ENCODE results near the gene PGM2. TPM values are rescaled to one million over a fixed set of nuclear protein-coding genes. Genes with fewer than 3 reads are reported as not detected.

The PGM2 gene
- total RNA-seq, 2 experiments from 2014 or later: 40.4 to 44.2 TPM

DNA sequence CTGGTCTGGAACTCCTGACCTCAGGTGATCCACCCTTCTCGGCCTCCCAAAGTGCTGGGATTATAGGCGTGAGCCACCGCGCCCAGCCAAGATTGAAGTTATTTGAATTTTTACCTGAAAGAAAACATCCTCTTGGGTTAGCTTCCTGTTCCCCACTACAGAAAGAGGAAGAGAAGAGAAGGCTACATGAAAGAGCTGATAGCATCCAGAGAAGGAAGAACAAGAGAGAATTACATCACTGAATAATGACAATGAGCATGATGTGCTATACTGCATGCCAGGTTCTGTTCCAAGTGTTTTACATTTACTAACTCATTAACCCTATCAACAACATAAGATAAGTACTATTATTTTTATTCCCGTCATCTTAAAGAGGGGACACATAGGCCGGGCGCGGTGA is 52.9 kb downstream of the PGM2 start:
- Mint-ChIP-seq H3K4me3 (no peak overlapping the region), H3K4me1 (peaks cover 3% of the 10 kb centered on the region), H3K27me3 (peaks cover 16% of the 10 kb centered on the region), H3K9me3 (no peaks in the 10 kb centered on the region), H3K27ac (no peak overlapping the region), H3K36me3 (ENCODE audit: low read depth) (no peaks in the 10 kb centered on the region)
- no peak for DNase-seq
- POLR2A ChIA-PET: no interaction called here
- CTCF ChIA-PET: interaction anchor here (1.7 kb wide), 1 partner anchor 10 kb away, joined by 5 read pairs; no protein-coding TSS in a partner anchor

DNA sequence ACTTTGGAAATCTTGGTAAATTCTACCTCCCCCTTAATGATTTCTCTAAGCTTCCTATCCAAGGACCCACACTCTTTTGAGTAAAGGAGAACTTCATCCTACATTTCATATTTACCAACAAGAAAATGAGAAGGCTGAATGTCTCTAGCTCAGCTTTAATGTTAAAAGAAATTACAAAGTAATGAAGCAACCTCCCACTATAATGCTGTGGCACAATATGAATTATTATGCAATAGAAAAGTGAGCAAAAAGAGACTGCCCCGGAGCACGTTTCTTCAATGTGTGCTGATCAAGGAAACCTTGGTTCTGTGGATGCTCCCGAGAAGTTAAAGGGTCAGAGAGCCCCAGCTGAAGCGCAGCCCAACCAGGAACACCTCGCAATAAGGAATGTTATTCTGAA is 55.3 kb downstream of the PGM2 start:
- no peak for DNase-seq
- no peaks in the 10 kb centered on the region for H3K36me3 Mint-ChIP-seq (ENCODE audit: low read depth)
- ChIA-PET CTCF (interaction anchor here (1.0 kb wide), 1 partner anchor 97 kb away, joined by 3 read pairs; no protein-coding TSS in a partner anchor), POLR2A (interaction anchor here (0.8 kb wide), 1 partner anchor 10 kb away, joined by 3 read pairs; no protein-coding TSS in a partner anchor)
- H3K27ac Mint-ChIP-seq: no peak overlapping the region
- H3K4me1 Mint-ChIP-seq: peaks cover 18% of the 10 kb centered on the region
- no peaks in the 10 kb centered on the region for H3K9me3 Mint-ChIP-seq
- peaks cover 22% of the 10 kb centered on the region for H3K27me3 Mint-ChIP-seq
- no peak overlapping the region for H3K4me3 Mint-ChIP-seq

DNA sequence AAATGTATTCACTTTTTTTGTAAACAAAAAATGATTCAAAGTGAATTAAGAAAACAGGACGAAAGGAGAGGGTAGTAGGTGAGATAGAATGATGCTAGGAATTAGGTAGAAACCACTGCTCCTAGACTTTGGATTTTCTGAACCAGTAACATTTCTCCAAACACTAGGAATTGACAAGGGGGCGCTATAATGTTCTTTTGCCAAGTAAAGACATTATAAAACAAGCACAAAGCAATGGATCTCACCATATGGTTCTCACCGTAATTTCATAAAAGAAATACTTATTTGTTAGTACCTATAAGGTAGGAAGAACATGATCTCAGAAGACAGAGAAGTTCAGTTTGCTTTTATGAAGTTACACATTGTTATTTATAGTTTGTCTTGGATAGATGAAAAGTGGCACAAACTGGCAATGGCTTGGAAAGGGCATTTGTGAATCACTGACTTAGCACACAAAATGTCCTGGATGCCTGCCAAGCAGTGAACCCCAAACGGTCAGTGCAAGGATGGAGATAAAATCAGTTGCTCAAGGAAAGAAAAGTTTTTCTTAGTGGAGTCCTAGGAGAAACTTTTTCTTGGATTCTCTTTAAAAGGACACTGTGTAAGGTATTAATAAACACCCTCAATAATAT is 56.3 kb downstream of the PGM2 start:
- ChIA-PET POLR2A (no interaction called here), CTCF (no interaction called here)
- Mint-ChIP-seq H3K9me3 (no peaks in the 10 kb centered on the region), H3K36me3 (ENCODE audit: low read depth) (no peaks in the 10 kb centered on the region), H3K4me1 (peaks cover 20% of the 10 kb centered on the region), H3K4me3 (no peak overlapping the region), H3K27me3 (peaks cover 22% of the 10 kb centered on the region), H3K27ac (no peak overlapping the region)
- DNase-seq: no peak

DNA sequence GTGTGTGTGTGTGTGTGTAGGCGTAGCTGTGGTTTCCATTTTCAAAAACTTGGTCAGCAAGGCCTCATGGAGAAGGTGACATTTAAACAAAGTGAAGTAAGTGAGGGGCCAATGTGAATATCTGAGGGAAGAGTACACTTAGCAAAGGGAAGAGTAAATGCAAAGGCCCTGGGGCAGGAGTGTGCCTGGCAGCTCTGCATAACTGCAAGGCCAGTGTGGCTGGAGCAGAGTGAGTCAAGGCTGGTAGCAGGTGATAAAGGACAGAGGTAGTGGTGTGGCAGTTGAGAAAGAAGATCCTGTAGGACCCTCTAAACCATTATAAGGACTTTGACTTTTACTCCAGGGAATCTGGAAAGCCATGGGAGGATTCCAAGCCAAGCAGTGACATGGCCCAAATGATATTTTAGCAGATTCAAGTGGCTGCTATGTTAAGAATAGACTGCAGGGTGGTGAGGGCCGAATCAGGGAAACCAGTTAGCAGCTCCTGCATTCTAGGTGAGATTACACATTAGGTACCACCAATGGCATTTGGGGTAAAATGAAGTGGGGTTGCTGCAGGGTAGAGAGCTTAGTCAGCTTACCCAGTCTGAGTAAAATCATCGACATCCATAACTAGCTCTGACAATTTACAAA is 58.5 kb downstream of the PGM2 start:
- no peak overlapping the region for H3K27ac Mint-ChIP-seq
- POLR2A ChIA-PET: no interaction called here
- peaks cover 22% of the 10 kb centered on the region for H3K27me3 Mint-ChIP-seq
- peaks cover 32% of the 10 kb centered on the region for H3K4me1 Mint-ChIP-seq
- DNase-seq: no peak
- H3K4me3 Mint-ChIP-seq: no peak overlapping the region
- no peaks in the 10 kb centered on the region for H3K9me3 Mint-ChIP-seq
- H3K36me3 Mint-ChIP-seq (ENCODE audit: low read depth): no peaks in the 10 kb centered on the region
- CTCF ChIA-PET: interaction anchor here (0.9 to 1.2 kb wide), 3 partner anchors 13 to 72 kb away, joined by 3 to 4 read pairs (median 3); no protein-coding TSS in a partner anchor

DNA sequence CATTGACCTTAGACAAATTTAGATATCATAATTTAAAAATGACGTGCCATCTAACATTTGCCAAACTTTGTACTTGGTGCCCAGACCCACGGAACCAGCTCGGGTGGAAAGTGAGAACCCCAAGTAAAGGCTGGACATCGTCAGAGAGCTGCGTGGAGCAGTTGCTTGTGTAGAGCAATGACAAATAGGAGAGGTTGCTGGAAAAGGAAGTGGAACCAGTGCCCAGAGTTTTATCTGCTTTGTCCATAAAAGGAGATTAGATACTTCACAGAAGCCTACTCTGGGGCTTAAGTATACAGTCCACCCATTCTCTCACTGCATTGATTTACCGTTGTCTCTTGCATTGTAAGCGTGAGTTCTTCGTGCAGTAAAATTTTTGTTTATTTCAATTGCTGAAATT is 59.0 kb downstream of the PGM2 start:
- Mint-ChIP-seq H3K4me1 (peaks cover 35% of the 10 kb centered on the region), H3K9me3 (no peaks in the 10 kb centered on the region), H3K36me3 (ENCODE audit: low read depth) (no peaks in the 10 kb centered on the region), H3K27me3 (peaks cover 24% of the 10 kb centered on the region), H3K4me3 (no peak overlapping the region), H3K27ac (no peak overlapping the region)
- ChIA-PET POLR2A (no interaction called here), CTCF (interaction anchor here (0.9 to 1.2 kb wide), 3 partner anchors 13 to 73 kb away, joined by 3 to 4 read pairs (median 3); no protein-coding TSS in a partner anchor)
- no peak for DNase-seq

DNA sequence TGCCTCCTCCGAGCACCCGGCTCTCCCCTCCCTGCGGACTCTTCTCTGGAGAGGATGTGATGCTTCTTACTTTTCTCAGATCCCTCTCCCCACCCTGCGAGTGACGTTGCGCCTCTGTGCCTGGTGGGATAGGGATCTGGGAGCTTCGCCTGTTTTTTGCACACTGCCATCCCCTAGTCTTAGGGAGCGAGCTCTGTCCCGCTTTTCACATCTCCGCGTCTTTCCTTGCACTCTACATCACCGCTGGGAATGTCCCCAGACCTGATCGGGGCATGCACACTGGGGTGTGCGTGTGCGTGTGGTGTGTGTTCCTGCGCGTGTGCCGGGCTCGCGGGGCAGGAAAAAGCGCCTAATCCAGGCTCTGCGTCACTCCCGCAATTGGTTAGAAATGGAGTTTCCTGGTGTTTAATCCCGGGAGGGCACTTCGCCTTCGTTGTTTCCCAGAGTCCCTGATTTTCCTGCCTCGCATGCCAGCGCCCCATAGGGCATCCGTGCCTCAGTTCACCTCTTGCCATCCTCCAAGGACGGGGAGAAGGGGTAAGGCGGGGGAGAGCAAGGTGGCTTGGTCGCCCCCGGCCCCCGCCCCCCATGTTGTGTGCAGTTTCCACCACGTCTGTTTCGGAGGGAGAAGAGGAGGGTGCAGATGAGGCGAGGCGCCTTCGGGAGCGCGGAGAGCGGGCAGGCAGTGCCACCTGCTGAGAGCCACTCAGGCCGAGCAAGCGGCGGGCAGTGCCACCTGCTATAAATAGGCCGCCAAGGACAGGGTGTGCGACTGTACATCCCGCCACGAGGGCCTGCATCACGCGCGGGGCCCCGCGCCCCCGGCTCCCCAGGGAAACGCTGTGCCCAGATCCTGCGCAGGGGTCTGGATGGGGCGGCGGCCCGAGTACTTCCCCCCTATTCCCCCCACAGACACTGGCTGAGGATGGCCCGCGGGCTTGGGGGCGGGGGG is 63.6 kb downstream of the PGM2 start:
- peak overlapping the region; percentile 51 for H3K27ac Mint-ChIP-seq

DNA sequence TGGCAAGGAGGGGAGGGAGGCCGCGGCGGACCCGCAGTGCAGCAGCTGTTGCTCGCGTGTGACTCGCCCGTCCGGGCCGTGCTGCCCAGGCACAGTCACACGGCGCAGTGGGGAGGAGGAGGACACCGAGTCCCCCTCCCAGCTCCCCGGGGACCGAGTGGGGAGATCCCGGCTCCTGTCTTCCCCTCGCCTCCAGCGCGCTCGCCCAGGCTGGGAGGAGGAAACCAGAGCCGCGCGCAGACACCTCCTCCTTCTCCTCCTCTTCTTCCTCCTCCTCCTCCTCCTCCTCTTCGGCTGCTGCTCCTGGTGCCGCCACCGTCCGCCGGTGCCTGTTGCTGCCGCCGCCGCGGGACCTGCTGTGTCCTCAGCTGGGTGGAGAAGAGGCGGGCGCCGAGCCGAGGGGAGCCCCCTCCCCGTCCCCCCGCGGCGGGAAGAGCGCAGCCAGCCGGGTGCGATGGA is 64.3 kb downstream of the PGM2 start, which contains the start of gene TBC1D1:
Gene TBC1D1, plus strand, starts transcription at position 284 of the 459 bp plus-strand sequence. CDS start 11,012 bp downstream, outside the sequence.
- Mint-ChIP-seq H3K4me1 (peaks cover 60% of the 10 kb centered on the region), H3K27me3 (peaks cover 3% of the 10 kb centered on the region), H3K4me3 (peak within 1 kb of the TSS; percentile 93), H3K36me3 (ENCODE audit: low read depth) (peaks cover 26% of the 10 kb centered on the region), H3K9me3 (no peaks in the 10 kb centered on the region), H3K27ac (peak within 1 kb of the TSS; percentile 93)
- ChIA-PET POLR2A (interaction anchor here (1.0 kb wide), 2 partner anchors 9 to 204 kb away, joined by 3 read pairs; partner anchors contain the start of gene RELL1), CTCF (no interaction called here)
- peak; percentile 52 for DNase-seq

More for the DNA sequence above, 63.6 kb downstream of the PGM2 start:
- POLR2A ChIA-PET: no interaction called here
- Mint-ChIP-seq H3K9me3 (no peaks in the 10 kb centered on the region), H3K4me1 (peaks cover 57% of the 10 kb centered on the region), H3K36me3 (ENCODE audit: low read depth) (peaks cover 21% of the 10 kb centered on the region), H3K27me3 (peaks cover 3% of the 10 kb centered on the region), H3K4me3 (peak overlapping the region; percentile 93)
- CTCF ChIA-PET: interaction anchor here (0.6 to 1.3 kb wide), 3 partner anchors 8 to 320 kb away, joined by 3 to 5 read pairs (median 4); no protein-coding TSS in a partner anchor
- peak; percentile 24 for DNase-seq

DNA sequence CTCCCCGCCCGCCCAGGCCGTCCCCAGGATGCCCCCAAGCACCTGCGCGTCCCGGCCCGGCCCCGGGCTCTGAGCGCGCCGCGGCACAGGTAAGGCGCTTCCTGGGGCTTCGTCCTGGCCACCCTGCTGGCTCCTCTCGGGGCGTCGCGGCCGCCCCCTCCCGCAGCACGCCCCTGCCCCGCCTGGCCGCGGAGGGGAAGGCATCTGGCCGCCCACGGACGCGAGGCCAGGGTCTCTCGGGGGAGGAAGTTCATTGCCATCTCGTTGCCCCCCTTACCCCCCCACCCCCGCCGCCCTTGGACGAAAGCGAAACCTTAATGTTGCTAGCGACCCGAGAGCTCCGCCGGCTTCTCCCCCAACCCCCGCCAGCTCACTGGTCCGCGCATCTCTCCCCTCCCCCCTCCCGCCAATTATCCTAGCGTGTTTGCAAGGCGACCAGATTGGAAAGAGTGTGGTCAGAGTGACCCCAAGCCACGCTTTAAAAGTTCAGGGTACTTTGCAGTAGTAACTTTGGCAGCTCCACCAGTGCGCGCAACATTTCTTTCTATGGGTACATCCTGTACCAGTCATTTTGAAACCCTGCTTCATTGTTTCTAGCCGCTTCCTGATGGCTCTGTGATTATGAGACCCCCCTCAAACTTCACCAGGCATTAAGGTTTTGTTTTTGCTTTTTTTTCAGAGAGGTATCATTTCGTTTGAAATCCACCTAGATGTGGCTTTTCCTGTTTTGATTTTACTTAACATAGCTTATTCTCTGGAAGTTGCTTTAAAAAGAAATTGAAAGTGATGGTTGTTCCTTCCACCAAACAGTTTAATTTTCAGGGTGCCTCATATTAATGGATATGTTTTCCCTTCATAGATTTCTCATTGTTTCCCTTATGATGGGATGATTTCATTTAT is 65.0 kb downstream of the PGM2 start:
- ChIA-PET POLR2A (interaction anchor here (1.0 kb wide), 2 partner anchors 10 to 205 kb away, joined by 3 read pairs; partner anchors contain the start of gene RELL1), CTCF (no interaction called here)
- DNase-seq: peak; percentile 77
- peaks cover 62% of the 10 kb centered on the region for H3K4me1 Mint-ChIP-seq
- H3K36me3 Mint-ChIP-seq (ENCODE audit: low read depth): peaks cover 29% of the 10 kb centered on the region
- peak overlapping the region; percentile 93 for H3K27ac Mint-ChIP-seq
- H3K9me3 Mint-ChIP-seq: no peaks in the 10 kb centered on the region
- H3K27me3 Mint-ChIP-seq: peaks cover 2% of the 10 kb centered on the region
- peak overlapping the region; percentile 93 for H3K4me3 Mint-ChIP-seq

DNA sequence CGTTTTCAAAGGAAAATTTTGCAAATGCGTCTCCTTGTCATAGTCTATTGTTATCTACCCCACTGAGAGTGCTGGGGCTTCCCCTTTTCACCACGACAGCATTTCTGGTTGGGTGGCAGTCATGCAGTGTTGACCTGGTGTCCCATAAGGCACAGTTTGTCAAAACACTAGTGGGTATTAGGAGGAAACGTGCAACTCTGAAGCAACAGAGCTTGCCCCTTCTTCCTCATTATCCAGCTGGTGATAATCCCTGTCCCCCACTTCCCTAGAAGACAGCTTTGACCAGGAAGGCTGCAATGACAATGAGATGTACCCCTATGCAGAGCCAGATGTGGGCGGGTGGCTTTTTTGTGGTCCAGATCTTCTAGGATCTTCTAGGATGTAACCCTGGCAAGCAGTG is 66.2 kb downstream of the PGM2 start:
- Mint-ChIP-seq H3K9me3 (no peaks in the 10 kb centered on the region), H3K27me3 (peaks cover 2% of the 10 kb centered on the region), H3K4me1 (peaks cover 65% of the 10 kb centered on the region), H3K4me3 (peak overlapping the region; percentile 93), H3K27ac (peak overlapping the region; percentile 93), H3K36me3 (ENCODE audit: low read depth) (peaks cover 36% of the 10 kb centered on the region)
- DNase-seq: peak; percentile 54
- ChIA-PET POLR2A (no interaction called here), CTCF (no interaction called here)

DNA sequence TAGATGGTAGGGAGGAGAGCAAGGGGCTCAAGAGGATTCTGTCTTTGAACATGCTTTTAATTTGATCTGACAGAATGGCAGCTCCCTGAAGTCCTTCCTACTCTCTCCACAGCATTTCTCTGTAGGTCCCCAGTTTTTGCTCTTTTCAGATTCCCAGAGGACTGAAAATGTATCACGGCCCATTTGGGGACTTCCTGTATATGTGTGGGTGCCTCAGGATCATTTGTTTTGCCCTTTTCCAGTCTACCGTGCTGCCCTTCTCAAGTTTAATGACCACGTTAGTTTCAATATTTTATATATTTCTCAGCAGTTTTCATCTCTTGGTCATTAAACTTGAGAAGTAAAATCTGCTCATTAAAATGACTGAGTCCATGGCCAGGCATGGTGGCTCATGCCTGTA is 66.7 kb downstream of the PGM2 start:
- Mint-ChIP-seq H3K27ac (peak overlapping the region; percentile 93), H3K36me3 (ENCODE audit: low read depth) (peaks cover 36% of the 10 kb centered on the region), H3K4me1 (peaks cover 61% of the 10 kb centered on the region), H3K4me3 (peak overlapping the region; percentile 93), H3K9me3 (no peaks in the 10 kb centered on the region), H3K27me3 (peaks cover 2% of the 10 kb centered on the region)
- DNase-seq: no peak
- POLR2A ChIA-PET: no interaction called here
- CTCF ChIA-PET: no interaction called here

DNA sequence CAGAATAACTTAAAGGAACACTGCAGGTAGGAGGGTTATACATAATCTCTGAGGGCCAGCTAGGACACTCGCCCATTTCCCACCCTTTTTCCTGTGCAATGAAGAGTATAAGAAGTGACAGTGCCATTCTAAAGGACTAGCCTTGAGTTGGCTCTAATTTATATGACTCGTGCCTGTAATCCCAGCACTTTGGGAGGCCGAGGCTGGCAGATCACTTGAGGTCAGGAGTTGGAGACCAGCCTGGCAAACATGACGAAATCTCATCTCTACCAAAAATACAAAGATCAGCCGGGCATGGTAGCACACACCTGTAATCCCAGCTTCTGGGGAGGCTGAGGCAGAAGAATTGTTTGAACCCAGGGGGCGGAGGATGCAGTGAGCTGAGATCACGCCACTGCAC is 68.8 kb downstream of the PGM2 start:
- H3K27ac Mint-ChIP-seq: no peak overlapping the region
- peaks cover under 1% of the 10 kb centered on the region for H3K27me3 Mint-ChIP-seq
- no peak for DNase-seq
- H3K4me1 Mint-ChIP-seq: peaks cover 60% of the 10 kb centered on the region
- ChIA-PET CTCF (interaction anchor here (0.6 kb wide), 1 partner anchor 376 kb away, joined by 4 read pairs; no protein-coding TSS in a partner anchor), POLR2A (no interaction called here)
- H3K36me3 Mint-ChIP-seq (ENCODE audit: low read depth): peaks cover 54% of the 10 kb centered on the region
- H3K9me3 Mint-ChIP-seq: no peaks in the 10 kb centered on the region
- H3K4me3 Mint-ChIP-seq: no peak overlapping the region
